ENCODE measurements around the gene SPON1.
"Not testable (repeated sequence)": the region's sequence is repeated elsewhere in the genome, so short reads cannot be mapped to it uniquely, and the experiment has no call there.

SPON1 gene

DNA sequence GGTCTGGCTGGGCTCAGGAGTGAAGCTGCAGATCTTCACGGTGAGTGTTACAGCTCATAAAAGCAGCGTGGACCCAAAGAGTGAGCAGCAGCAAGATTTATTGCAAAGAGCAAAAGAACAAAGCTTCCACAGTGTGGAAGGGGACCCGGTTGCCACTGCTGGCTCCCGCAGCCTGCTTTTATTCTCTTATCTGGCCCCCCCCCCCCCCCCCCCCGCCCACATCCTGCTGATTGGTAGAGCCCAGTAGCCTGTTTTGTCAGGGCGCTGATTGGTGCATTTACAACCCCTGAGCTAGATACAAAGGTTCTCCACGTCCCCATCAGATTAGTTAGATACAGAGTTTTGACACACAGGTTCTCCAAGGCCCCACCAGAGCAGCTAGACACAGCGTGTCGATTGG, 128.1 kb downstream of the SPON1 start:
- FAIRE-seq: not testable (repeated sequence)

GRCh38 chr11:14093065-14093464, 130.5 kb downstream of the SPON1 start:
- no peak for FAIRE-seq

DNA sequence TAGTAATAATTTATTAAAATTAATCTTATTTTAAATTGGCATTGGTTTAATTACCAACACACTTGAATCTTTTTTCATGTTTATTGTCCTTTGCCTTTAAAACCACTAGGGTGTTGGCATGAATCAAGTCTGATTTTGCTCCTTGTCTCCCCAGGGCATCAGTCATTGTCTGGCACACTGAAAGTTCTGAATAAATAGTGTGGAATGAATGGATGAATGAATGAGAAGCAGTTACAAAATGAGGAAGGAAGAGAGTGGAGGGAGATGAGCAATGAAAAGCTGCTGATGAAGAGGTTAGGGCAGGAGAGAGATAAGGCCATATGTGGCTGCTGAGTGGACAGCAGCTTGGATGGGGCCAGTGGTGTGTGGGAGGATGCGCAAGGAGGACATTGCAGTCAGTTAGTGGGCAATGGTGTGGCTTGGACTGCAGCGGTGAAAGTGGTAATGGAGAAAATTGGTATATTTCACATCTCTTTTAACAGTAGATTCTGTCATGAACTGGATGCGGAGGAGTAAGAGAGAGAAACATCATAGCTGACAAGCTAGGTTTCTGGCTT, 132.0 kb downstream of the SPON1 start:
- FAIRE-seq: no peak

DNA sequence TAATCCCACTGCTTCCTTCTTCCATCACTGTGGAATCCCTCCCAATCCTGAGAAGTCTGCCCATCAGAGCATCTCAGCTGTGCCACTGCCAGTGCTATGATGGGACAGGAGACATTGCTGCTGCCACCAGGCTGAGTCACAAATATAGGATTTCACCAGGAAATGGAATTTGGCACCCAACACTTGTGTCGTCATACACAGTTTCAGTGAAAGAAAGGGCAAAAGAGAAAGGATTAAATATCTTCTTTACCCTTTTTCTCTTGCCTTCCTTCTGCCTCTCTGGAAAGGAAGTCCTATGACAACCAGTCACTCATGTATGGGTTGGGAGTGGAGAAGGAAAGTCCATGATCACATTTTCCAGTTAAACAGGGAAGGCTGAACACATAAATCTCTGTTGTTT, 133.4 kb downstream of the SPON1 start:
- no peak for FAIRE-seq

DNA sequence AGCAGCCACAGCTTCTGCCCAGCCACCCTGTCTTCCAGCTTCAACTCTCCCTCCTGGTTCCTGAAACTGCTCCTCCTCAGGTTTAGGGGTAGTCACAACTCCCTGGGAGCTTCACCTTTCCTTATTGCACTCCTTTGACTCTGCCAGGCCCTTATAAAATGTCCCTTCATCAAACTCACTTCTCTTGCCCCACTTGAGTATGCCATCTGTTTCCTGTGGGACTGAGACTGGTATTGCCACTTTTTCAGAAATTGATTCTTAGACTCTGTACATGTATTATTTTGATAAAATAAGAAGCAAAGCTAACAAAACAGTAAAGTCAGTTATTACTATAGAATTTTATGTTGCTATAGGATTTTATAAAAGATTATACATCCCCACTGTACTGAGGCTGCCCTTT, 134.1 kb downstream of the SPON1 start:
- no peak for FAIRE-seq

DNA sequence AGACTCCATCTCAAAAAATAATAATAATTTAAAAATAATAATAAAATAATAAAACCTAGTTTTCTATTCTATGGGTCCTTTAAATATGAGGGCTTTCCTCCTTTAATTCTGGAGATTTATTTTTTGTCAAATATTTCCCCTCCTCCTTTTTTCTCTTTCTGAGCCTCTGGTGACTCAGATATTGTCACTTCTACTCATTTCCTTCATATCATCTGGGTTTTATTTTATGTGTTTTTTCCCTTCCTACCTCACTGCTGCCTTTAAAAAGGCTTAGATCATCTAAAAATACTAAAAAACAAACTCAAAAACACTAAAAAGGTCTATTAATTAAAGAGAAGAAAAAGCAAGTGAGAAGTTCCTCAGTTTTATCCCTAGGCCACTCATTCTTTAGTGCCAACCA, 138.9 kb downstream of the SPON1 start:
- no peak for FAIRE-seq

DNA sequence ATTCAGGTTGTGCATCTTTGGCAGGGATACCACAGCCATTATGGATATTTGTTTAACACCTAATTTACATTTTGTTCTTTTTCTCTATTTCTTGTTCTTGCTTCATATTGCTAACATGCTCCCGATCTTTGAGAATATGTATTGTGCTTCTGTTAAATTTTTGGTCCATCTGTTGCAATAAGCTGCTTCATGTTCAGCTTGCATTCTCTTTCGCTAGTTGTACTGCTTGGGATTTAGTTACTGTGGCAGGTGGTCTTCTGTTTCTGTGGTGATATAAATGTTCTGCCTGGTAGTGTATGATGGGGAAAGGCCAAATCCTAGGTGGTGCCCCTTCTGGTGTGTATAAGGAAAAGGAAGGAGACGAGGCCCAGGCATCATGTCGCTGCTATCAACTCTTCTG, 140.2 kb downstream of the SPON1 start:
- FAIRE-seq: no peak

DNA sequence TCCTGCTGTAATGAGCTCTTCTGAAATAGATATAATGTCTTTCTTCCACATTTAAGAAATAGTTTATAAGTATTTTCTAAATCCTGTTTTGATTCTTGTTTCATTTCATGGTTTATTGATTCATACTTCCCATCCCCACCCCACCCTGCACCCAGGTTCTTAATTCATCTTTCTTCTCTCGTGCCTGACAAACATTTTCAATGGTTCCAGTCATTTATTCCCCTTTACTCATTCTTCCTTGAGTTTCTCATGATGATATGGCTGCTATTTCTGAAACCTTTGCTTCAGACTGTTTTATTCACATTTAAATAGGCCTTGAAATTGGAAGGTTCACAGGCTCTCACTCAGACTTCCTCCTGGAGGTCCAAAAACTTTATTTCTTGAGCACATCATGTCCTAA, 142.9 kb downstream of the SPON1 start:
- no peak for FAIRE-seq

DNA sequence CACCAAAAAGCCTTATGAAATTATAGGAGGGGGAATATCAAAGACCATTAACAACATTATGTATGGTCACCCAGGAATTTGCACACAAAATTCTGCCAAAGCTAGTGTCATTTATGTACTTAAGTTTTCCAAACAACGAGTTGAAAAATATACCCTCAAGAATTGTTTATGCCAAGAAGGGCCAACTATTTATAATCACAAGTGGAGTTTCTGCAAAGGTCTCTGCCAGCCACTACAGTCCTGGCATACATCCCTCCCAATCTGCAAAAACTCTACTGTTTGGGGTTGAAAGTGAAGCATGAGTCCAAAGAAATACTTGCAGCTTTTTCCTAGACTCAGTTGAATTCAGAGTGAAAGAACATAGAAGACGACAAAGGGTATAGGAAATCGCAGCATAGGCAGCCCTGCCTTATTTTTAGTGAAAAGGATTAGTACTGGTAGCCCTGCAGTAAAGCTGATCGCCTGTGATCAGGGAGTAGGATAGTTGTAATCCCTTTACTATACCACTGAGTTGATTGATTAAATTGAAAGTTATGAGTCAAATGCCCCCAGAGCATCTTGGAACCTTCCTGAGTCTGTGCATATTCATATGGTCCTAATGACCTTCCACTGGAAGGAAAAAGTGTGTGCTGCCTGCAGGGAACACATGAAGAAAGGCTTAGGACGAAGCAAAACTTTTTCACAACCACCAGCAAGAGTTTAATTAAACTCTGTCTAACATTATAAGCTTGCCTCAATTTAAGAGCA, 144.0 kb downstream of the SPON1 start:
- no peak for FAIRE-seq

DNA sequence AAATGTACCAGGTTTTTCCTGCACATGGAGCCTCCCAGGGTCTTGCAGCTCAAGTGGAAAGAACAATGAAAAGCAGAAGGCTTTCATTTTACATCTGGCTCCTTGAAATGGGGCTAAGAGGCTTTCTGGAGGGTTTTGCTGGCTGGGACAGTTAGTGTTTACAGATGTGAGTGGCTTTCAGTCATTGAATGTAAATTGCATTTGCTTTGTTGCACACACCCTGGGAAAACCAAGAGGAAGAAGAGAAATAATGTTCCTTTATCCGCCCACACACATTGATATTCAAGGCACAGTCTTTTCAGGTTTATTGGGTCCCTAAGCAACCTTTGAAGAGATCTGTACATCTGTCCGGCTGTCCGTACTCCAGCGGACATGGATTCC, 144.5 kb downstream of the SPON1 start:
- FAIRE-seq: no peak

DNA sequence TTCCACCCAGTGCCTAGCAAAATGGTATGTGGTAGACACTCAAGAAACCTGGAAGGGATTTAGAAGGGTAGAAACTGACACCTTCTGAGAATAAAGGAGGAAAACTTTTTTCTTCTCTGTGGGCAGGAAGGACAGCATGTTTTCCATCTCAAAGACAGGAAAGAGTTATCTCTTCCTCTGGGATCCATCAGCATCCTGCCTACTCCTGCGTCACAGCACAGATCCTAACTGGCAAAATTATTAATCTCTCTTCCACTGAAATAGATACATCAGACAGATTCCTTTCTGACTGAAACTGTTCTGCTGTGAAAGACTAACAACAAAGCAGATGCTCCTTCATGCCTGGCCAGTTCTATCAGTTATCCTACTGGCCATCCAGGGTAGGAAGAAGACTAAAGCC, 147.2 kb downstream of the SPON1 start:
- no peak for FAIRE-seq

DNA sequence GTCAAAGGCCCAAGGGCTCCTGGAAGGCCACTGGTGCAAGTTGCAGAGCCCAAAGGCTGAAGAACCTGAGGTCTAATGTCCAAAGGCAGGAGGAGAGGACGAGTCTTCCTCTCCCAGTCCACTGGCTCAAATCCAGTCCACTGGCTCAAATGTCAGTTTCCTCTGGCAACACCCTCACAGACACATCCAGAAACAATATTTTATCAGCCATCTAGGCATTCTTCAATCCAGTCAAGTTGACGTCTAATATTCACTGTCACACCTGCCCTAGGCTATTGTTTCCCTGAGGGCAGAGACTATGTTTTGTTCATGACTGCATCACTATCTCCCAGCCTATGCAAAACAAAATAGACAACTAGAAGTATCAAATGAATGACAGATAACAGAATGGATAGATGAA, 148.1 kb downstream of the SPON1 start:
- FAIRE-seq: no peak

- no peak for FAIRE-seq
Measured at GRCh38 chr11:14111496-14111895, 149.0 kb downstream of the SPON1 start.

DNA sequence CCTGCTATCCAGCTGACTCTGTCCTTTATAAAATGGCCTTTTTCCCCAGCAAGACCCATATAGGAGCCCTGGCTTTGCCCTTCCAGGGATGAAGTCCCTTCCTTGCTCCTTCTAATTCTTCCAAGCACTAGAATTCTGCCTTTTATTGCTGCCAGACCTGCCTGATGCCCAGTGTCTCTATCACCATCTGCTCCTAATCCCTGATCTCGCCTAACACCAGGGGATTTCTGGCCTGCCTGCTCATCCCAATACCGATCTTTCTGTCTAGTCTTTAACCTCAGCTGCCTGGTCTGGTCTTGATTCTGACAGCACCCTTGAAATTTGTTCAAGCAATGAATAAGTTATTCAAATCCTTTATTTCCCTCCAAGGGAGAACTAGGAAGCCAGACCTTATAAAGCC, 150.2 kb downstream of the SPON1 start:
- no peak for FAIRE-seq

- FAIRE-seq: no peak
Measured at GRCh38 chr11:14114269-14114668, 151.7 kb downstream of the SPON1 start.

GRCh38 chr11:14114786-14115185, 152.3 kb downstream of the SPON1 start:
- FAIRE-seq: no peak

DNA sequence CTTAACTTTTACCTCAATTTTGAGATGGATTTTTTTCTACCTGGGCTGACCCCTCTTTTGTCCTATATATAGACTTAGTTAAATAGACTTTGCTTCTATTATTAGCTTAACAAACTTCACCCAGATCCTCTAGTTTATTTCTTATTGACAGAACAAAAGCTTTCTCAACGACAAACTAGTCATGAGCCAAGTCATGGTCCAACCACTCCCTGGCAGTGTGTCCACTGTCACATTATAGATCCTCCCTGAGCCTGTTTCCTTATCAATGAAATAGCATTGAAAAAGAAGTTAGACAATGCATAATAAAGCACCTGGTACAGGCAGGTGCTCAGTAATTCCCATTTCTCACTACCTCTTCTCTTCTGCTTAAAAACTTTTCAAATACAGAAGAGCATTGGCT, 155.1 kb downstream of the SPON1 start:
- FAIRE-seq: no peak

- no peak for FAIRE-seq
Measured at GRCh38 chr11:14118072-14118471, 155.5 kb downstream of the SPON1 start.

DNA sequence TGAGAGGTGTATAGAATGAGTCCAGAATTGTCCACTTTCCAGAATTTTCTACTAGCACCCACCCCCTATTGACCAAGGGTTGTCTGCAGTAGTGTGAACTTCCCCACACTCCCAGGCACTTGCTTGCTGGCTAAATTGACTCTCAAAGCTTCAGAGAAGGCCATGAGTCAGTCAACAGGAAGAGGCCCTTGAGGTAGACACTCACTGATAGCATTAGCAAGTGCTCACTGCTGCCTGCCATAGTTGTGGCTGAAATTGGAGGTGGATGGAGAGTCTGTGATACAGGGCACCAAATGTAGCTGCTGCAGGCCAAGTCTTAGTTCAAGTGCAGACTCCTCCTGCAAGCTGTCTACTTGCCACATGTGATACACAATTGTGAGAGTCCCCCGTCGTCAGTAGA, 156.8 kb downstream of the SPON1 start:
- no peak for FAIRE-seq

GRCh38 chr11:14124350-14124749, 161.8 kb downstream of the SPON1 start:
- no peak for FAIRE-seq

GRCh38 chr11:14124886-14125285, 162.4 kb downstream of the SPON1 start:
- no peak for FAIRE-seq

DNA sequence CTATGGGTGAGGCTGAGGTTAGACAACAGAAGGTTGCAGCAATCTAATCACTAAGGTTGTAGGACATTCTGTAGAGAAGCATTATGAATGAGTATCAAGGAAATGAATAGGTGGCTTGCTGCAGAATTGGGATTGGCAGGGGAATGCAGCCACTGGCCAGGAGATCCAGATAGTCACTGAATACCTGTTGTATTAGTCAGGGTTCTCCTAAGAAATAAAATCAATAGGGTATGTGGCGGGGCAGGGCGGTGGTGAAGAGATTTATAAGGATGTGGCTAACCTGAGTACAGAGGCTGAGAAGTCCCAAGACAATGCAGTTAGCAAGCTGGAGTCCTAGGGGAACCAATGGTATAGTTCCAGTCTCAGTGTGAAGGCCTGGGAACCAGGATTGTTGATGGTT, 163.0 kb downstream of the SPON1 start:
- FAIRE-seq: no peak

- no peak for FAIRE-seq
Measured at GRCh38 chr11:14127679-14128078, 165.2 kb downstream of the SPON1 start.

DNA sequence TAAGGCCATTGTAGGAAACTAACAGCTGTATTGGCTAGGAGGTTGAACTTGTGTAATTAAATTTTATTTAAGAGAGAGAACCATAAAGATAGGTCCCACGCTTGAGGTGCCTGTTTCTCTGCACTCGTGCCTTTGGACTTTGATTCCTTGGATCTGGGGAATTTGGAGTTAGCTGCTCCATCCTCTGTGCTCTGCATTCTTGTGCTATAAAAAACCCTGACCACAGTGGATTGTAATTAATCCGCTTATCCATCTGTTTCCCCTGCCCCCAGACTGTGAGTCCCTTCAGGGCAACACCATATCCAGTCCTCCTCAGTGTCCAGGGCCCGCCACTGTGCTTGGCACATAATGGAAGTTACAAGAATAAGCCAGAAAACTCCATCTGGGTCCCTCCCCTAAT, 169.8 kb downstream of the SPON1 start:
- FAIRE-seq: no peak

GRCh38 chr11:14133381-14133780, 170.9 kb downstream of the SPON1 start:
- no peak for FAIRE-seq

Measured in islet of Langerhans (tissue), 1 donor.